OCI-LY3 (cell line): ENCODE measurements around the gene RIPOR1.

Source experiments
- H2AFZ ChIP-seq: fragments of 200-600, 300-600 bp; shearing (Covaris generic); 2 replicates; pipeline ENCODE4 v1.6.0; 2014; ENCODE audit warnings: antibody characterized with exemption, low read depth, low read length
- H3K27ac ChIP-seq: fragments of 200-600, 300-600 bp; sonication (generic); 2 replicates; pipeline ENCODE4 v1.5.1; 2014; ENCODE audit warnings: mild to moderate bottlenecking, low read length, moderate library complexity, mixed read lengths
- H3K27me3 ChIP-seq: fragments of 200-600, 300-600 bp; sonication (generic); 2 replicates; pipeline ENCODE4 v1.6.1; 2014; ENCODE audit warnings: low read depth, low read length, mixed read lengths
- H3K36me3 ChIP-seq: fragments of 200-600, 300-600 bp; sonication (generic); replicated peaks from 2 replicates; pipeline ENCODE3; 2014; ENCODE audit warnings: low read depth, low read length, mixed read lengths
- H3K4me1 ChIP-seq: fragments of 300-600, 200-600 bp; sonication (generic); 2 replicates; pipeline ENCODE4 v1.6.1; 2014; ENCODE audit warnings: low read length, mixed read lengths
- H3K4me2 ChIP-seq: fragments of 200-600, 300-600 bp; sonication (generic); 2 replicates; pipeline ENCODE4 v1.6.1; 2014; ENCODE audit warnings: low read length, mixed read lengths
- H3K4me3 ChIP-seq: fragments of 300-600, 200-600 bp; sonication (generic); 2 replicates; pipeline ENCODE4 v1.5.1; 2014; ENCODE audit warnings: antibody characterized with exemption, mild to moderate bottlenecking, low read length, moderate library complexity
- H3K79me2 ChIP-seq: fragments of 300-600, 200-600 bp; shearing (Covaris generic); 2 replicates; pipeline ENCODE4 v1.6.1; 2014; ENCODE audit warnings: mild to moderate bottlenecking, low read length, mixed read lengths
- H3K9ac ChIP-seq: fragments of 300-600, 200-600 bp; shearing (Covaris generic); 2 replicates; pipeline ENCODE4 v1.6.0; 2014; ENCODE audit warnings: mild to moderate bottlenecking, low read length, moderate library complexity
- H3K9me3 ChIP-seq: fragments of 200-600, 300-600 bp; shearing (Covaris generic); 2 replicates; pipeline ENCODE4 v1.6.1; 2014; ENCODE audit warnings: low read length, mixed read lengths; ENCODE audit not compliant: insufficient read depth
- H4K20me1 ChIP-seq: fragments of 200-600, 300-600 bp; sonication (generic); 2 replicates; pipeline ENCODE4 v1.6.1; 2016; ENCODE audit warnings: low read length, mixed read lengths; ENCODE audit not compliant: insufficient read depth
- CTCF ChIP-seq: fragments of 200-600, 300-600 bp; sonication (generic); IDR thresholded peaks from 2 replicates; pipeline ENCODE4 v1.5.1; 2014; ENCODE audit warnings: antibody characterized with exemption, low read length, low read depth
- EZH2phosphoT487 ChIP-seq: fragments of 200-600 bp; shearing (Covaris generic); IDR thresholded peaks from 2 replicates; pipeline ENCODE4 v1.6.1; 2018; ENCODE audit warnings: antibody characterized with exemption, mixed run types, low read depth

RIPOR1 gene

GRCh38 chr16:67528870-67529581 is 397 bp downstream of the RIPOR1 start:
- H3K9me3 ChIP-seq: no peaks in the 10 kb centered on the region
- peak overlapping the region; percentile 61 for H3K27ac ChIP-seq
- peaks cover 43% of the 10 kb centered on the region for H3K79me2 ChIP-seq
- peak overlapping the region; percentile 97 for H3K4me2 ChIP-seq
- H3K4me1 ChIP-seq: peaks cover 27% of the 10 kb centered on the region
- H3K36me3 ChIP-seq: peaks cover 7% of the 10 kb centered on the region
- peak overlapping the region; percentile 95 for H3K4me3 ChIP-seq
- H3K9ac ChIP-seq: peak overlapping the region; percentile 97
- H4K20me1 ChIP-seq: peaks cover 23% of the 10 kb centered on the region
- no peak for TF ChIP-seq EZH2phosphoT487
- no peak for TF ChIP-seq CTCF
- no peaks in the 10 kb centered on the region for H3K27me3 ChIP-seq
- no peak overlapping the region for H2AFZ ChIP-seq

GRCh38 chr16:67529582-67530012 is 968 bp downstream of the RIPOR1 start:
- H3K27me3 ChIP-seq: no peaks in the 10 kb centered on the region
- peaks cover 7% of the 10 kb centered on the region for H3K36me3 ChIP-seq
- peaks cover 43% of the 10 kb centered on the region for H3K79me2 ChIP-seq
- H2AFZ ChIP-seq: no peak overlapping the region; the same call in 1 of the 2 replicates
- peak overlapping the region; percentile 95 for H3K4me3 ChIP-seq
- peaks cover 32% of the 10 kb centered on the region for H3K4me1 ChIP-seq
- peak overlapping the region; percentile 97 for H3K4me2 ChIP-seq
- peak overlapping the region; percentile 97 for H3K9ac ChIP-seq
- H3K27ac ChIP-seq: peak overlapping the region; percentile 61
- peaks cover 29% of the 10 kb centered on the region for H4K20me1 ChIP-seq
- TF ChIP-seq EZH2phosphoT487 (no peak), CTCF (no peak)
- no peaks in the 10 kb centered on the region for H3K9me3 ChIP-seq

GRCh38 chr16:67530013-67530939 is 1.6 kb downstream of the RIPOR1 start:
- H3K9me3 ChIP-seq: no peaks in the 10 kb centered on the region
- H3K79me2 ChIP-seq: peaks cover 48% of the 10 kb centered on the region
- no peak overlapping the region; the same call in 1 of the 2 replicates for H2AFZ ChIP-seq
- TF ChIP-seq EZH2phosphoT487: no peak
- no peak for TF ChIP-seq CTCF
- peak overlapping the region; percentile 97 for H3K9ac ChIP-seq
- H3K4me2 ChIP-seq: peak overlapping the region; percentile 97
- H3K27ac ChIP-seq: peak overlapping the region; percentile 61
- H3K27me3 ChIP-seq: no peaks in the 10 kb centered on the region
- peaks cover 33% of the 10 kb centered on the region for H3K4me1 ChIP-seq
- peaks cover 7% of the 10 kb centered on the region for H3K36me3 ChIP-seq
- H4K20me1 ChIP-seq: peaks cover 34% of the 10 kb centered on the region
- peak overlapping the region; percentile 95 for H3K4me3 ChIP-seq

DNA sequence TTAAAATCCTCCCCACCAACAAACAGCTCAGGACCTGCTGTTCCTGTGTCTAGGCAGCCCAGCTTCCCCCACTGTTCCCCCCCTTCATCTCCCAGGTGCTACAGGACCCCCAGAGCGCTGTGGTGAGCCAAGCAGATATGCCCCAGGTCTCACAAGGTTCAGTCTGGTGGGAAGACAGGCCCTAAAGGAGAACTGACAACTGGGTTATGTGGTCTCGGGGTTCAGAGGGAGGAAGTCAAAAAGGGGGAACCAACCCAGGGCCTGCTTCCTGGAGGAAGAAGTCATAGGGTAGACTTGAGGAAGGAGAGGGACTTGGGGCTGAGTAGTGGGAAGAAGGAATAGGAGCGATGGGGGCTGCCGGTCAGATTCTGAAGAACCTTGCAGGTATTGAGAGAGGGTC is 2.6 kb downstream of the RIPOR1 start:
- Histone ChIP-seq H3K79me2 (peaks cover 53% of the 10 kb centered on the region), H3K4me1 (peaks cover 33% of the 10 kb centered on the region), H3K27me3 (no peaks in the 10 kb centered on the region), H3K36me3 (peaks cover 7% of the 10 kb centered on the region), H3K9me3 (no peaks in the 10 kb centered on the region), H3K4me3 (peak overlapping the region; percentile 95), H3K4me2 (peak overlapping the region; percentile 97), H3K9ac (peak overlapping the region; percentile 97), H2AFZ (no peak overlapping the region), H3K27ac (peak overlapping the region; percentile 61; the same call in 1 of the 2 replicates), H4K20me1 (peaks cover 43% of the 10 kb centered on the region)
- no peak for TF ChIP-seq EZH2phosphoT487
- no peak for TF ChIP-seq CTCF
